H1 (cell line): ENCODE data around the gene ADD3. TPM values are rescaled to one million over a fixed set of nuclear protein-coding genes. Genes with fewer than 3 reads are reported as not detected.

ENCODE experiments used
- CTCF ChIA-PET: fragments of 300-600 bp; sonication (Branson Sonifier 250); formaldehyde crosslinking; loops from one replicate; lab custom pipeline; 2021; ENCODE audit not compliant: partially characterized antibody; lab: Charles Lee
- POLR2A ChIA-PET: fragments of 300-600 bp; sonication (Branson Sonifier 250); formaldehyde crosslinking; loops from one replicate; lab custom pipeline; 2021; ENCODE audit warnings: inconsistent platforms; ENCODE audit not compliant: partially characterized antibody; lab: Charles Lee
- DNase-seq, 2 experiments: peaks; one replicate each; pipeline versions ENCODE4 v3.0.0 to v3.0.0-alpha.2; 2010 to 2022; ENCODE audit warnings: low spot score in 2 of 2, low read depth in 1 of 2, mixed read lengths in 1 of 2
- FAIRE-seq: peaks from 2 replicates; lab custom pipeline; 2011; peaks lifted over from hg19 to GRCh38; lab: Jason Lieb, UNC
- H2AFZ ChIP-seq: 2 replicates; pipeline ENCODE4 v1.8.1; 2012; ENCODE audit warnings: low read length, inconsistent platforms
- H2AK5ac ChIP-seq: 2 replicates; pipeline ENCODE4 v1.6.1; 2013; ENCODE audit warnings: low read depth, low read length
- H2BK120ac ChIP-seq: replicated peaks from 2 replicates; pipeline ENCODE3; 2013; ENCODE audit warnings: low read depth, low read length, inconsistent platforms
- H2BK12ac ChIP-seq: 2 replicates; pipeline ENCODE4 v1.6.1; 2013; ENCODE audit warnings: low read depth, low read length
- H2BK15ac ChIP-seq: 2 replicates; pipeline ENCODE4 v1.6.1; 2013; ENCODE audit warnings: low read length
- H2BK20ac ChIP-seq: 2 replicates; pipeline ENCODE4 v1.6.1; 2013; ENCODE audit warnings: low read length
- H2BK5ac ChIP-seq: 2 replicates; pipeline ENCODE4 v1.6.1; 2013; ENCODE audit warnings: low read depth, low read length
- H3K14ac ChIP-seq: 2 replicates; pipeline ENCODE4 v1.6.1; 2013; ENCODE audit warnings: inconsistent platforms; ENCODE audit not compliant: insufficient read length
- H3K18ac ChIP-seq: 2 replicates; pipeline ENCODE4 v1.6.1; 2013; ENCODE audit warnings: low read length; ENCODE audit errors: extremely low read depth
- H3K23ac ChIP-seq: 2 replicates; pipeline ENCODE4 v1.6.1; 2013; ENCODE audit warnings: inconsistent platforms; ENCODE audit not compliant: insufficient read length
- H3K23me2 ChIP-seq: 2 replicates; pipeline ENCODE4 v1.6.1; 2013; ENCODE audit warnings: low read depth, low read length
- H3K27ac ChIP-seq: 2 replicates; pipeline ENCODE4 v1.6.1; 2011; ENCODE audit warnings: low read depth, low read length, inconsistent platforms
- H3K27me3 ChIP-seq, 4 experiments: replicated peaks in 1 of 4; 1 replicate in 1 of 4; 2 replicates in 3 of 4; pipeline versions ENCODE4 v1.6.1 to v1.8.1; 2011 to 2013; ENCODE audit warnings: low read length in 3 of 4, mild to moderate bottlenecking in 3 of 4, inconsistent platforms in 2 of 4, mixed read lengths in 2 of 4, moderate library complexity in 1 of 4; ENCODE audit not compliant: control insufficient read depth in 3 of 4, insufficient read depth in 3 of 4; ENCODE audit errors: extremely low read depth in 1 of 4
- H3K36me3 ChIP-seq, 4 experiments: 2 replicates each; pipeline versions ENCODE4 v1.6.1 to v1.8.1; 2011 to 2013; ENCODE audit warnings: mild to moderate bottlenecking in 4 of 4, low read length in 3 of 4, moderate library complexity in 2 of 4, control low read depth in 1 of 4, inconsistent platforms in 1 of 4; ENCODE audit not compliant: insufficient read depth in 4 of 4, control insufficient read depth in 2 of 4
- H3K4ac ChIP-seq: replicated peaks from 2 replicates; pipeline ENCODE3; 2013; ENCODE audit warnings: low read length, low read depth, mixed read lengths, inconsistent platforms; ENCODE audit not compliant: insufficient read length
- H3K4me1 ChIP-seq, 4 experiments: replicated peaks in 1 of 4; 1 replicate in 1 of 4; 2 replicates in 3 of 4; pipeline versions ENCODE4 v1.6.1 to v1.8.1; 2011 to 2013; ENCODE audit warnings: low read length in 3 of 4, inconsistent platforms in 2 of 4, mixed read lengths in 1 of 4; ENCODE audit not compliant: insufficient read depth in 4 of 4, control insufficient read depth in 3 of 4
- H3K4me2 ChIP-seq, 2 experiments: 2 replicates each; pipeline versions ENCODE4 v1.6.1 to v1.8.1; 2011 to 2013; ENCODE audit warnings: low read depth in 2 of 2, low read length in 2 of 2, control low read depth in 1 of 2, inconsistent platforms in 1 of 2, mild to moderate bottlenecking in 1 of 2; ENCODE audit not compliant: insufficient read depth in 1 of 2
- H3K4me3 ChIP-seq, 4 experiments: fragments of 200-600, 300-600 bp in 1 of 4; sonication (generic), shearing (Covaris generic), sonication (Bioruptor Twin) in 1 of 4; 2 replicates each; pipeline versions ENCODE4 v1.5.1 to v1.8.1; 2011 to 2016; ENCODE audit warnings: low read length in 4 of 4, low read depth in 3 of 4, control low read depth in 2 of 4, inconsistent platforms in 2 of 4, mild to moderate bottlenecking in 2 of 4, mixed read lengths in 1 of 4, moderate library complexity in 1 of 4; ENCODE audit not compliant: insufficient read depth in 2 of 4; ENCODE audit errors: extremely low read depth in 1 of 4
- H3K56ac ChIP-seq: replicated peaks from 2 replicates; pipeline ENCODE3; 2013; ENCODE audit warnings: low read depth, mild to moderate bottlenecking, mixed read lengths, low read length, inconsistent platforms; ENCODE audit not compliant: insufficient read length
- H3K79me1 ChIP-seq: 2 replicates; pipeline ENCODE4 v1.6.1; 2013; ENCODE audit warnings: low read depth, low read length, control low read depth
- H3K79me2 ChIP-seq, 2 experiments: 2 replicates each; pipeline versions ENCODE4 v1.6.1 to v1.8.1; 2012 to 2013; ENCODE audit warnings: low read length in 2 of 2, mild to moderate bottlenecking in 2 of 2, inconsistent platforms in 1 of 2; ENCODE audit not compliant: insufficient read depth in 2 of 2, control insufficient read depth in 1 of 2
- H3K9ac ChIP-seq, 4 experiments: replicated peaks in 1 of 4; 1 replicate in 1 of 4; 2 replicates in 3 of 4; pipeline versions ENCODE4 v1.6.1 to v1.8.1; 2011 to 2013; ENCODE audit warnings: low read depth in 3 of 4, low read length in 3 of 4, control low read depth in 2 of 4, mild to moderate bottlenecking in 2 of 4, moderate library complexity in 2 of 4, inconsistent platforms in 1 of 4; ENCODE audit errors: extremely low read depth in 1 of 4
- H3K9me3 ChIP-seq, 2 experiments: 2 replicates each; pipeline versions ENCODE4 v1.6.1 to v1.8.1; 2012 to 2013; ENCODE audit warnings: mild to moderate bottlenecking in 2 of 2, moderate library complexity in 2 of 2, control low read depth in 1 of 2, inconsistent platforms in 1 of 2, low read depth in 1 of 2, low read length in 1 of 2, mixed read lengths in 1 of 2; ENCODE audit not compliant: insufficient read depth in 2 of 2
- H4K20me1 ChIP-seq, 2 experiments: replicated peaks in 1 of 2; 2 replicates each; pipeline versions ENCODE3 to v1.8.1; 2011 to 2013; ENCODE audit warnings: inconsistent platforms in 2 of 2, low read length in 2 of 2, mild to moderate bottlenecking in 1 of 2; ENCODE audit not compliant: insufficient read depth in 2 of 2, control insufficient read depth in 1 of 2
- H4K5ac ChIP-seq: 2 replicates; pipeline ENCODE4 v1.6.1; 2013; ENCODE audit warnings: low read length, low read depth, mixed read lengths, inconsistent platforms; ENCODE audit not compliant: insufficient read length
- H4K8ac ChIP-seq: 2 replicates; pipeline ENCODE4 v1.8.0; 2013; ENCODE audit warnings: mild to moderate bottlenecking, moderate library complexity, low read length, inconsistent platforms; ENCODE audit not compliant: insufficient read depth; ENCODE audit errors: extremely low read depth
- H4K91ac ChIP-seq: replicated peaks from 2 replicates; pipeline ENCODE3; 2013; ENCODE audit warnings: low read length, mixed read lengths, inconsistent platforms; ENCODE audit not compliant: insufficient read length
- CEBPB ChIP-seq: IDR thresholded peaks from 2 replicates; pipeline ENCODE4 v1.6.1; 2012; ENCODE audit warnings: low read depth, low read length
- WGBS, 2 experiments: shearing (Covaris generic) in 1 of 2; methylation state at CpG; one replicate each; pipeline versions ENCODE4 v1.1.6 to v1.1.7; 2013 to 2015; ENCODE audit warnings: low lambda C conversion rate in 2 of 2, mixed read lengths in 2 of 2, inconsistent platforms in 1 of 2, low coverage in 1 of 2, missing lambda C conversion rate in 1 of 2; ENCODE audit not compliant: insufficient replicate concordance in 2 of 2, insufficient coverage in 1 of 2, insufficient read length in 1 of 2; ENCODE audit errors: extremely low coverage in 1 of 2, missing lambda C conversion rate in 1 of 2; 5-methylcytosine and 5-hydroxymethylcytosine counted together
- polyA plus RNA-seq, 7 experiments: library from polyadenylated mRNA; depleted of rRNA in 3 of 7; stranded (reverse) in 5 of 7; unstranded in 2 of 7; fragments of >200 nt in 5 of 7; fragments of 200-250 nt in 2 of 7; gene quantifications; 1 replicate in 5 of 7; 2 replicates in 1 of 7; 4 replicates in 1 of 7; pipeline versions ENCODE4 v1.2.1 to v1.2.3, GENCODE V29; 2011 to 2013; ENCODE audit warnings: missing spikeins in 2 of 7, mixed read lengths in 2 of 7
- total RNA-seq: library from RNA; stranded (reverse); fragmentation: NEBNext Ultra II Directional; extraction: Animal tissue kit (Norgen Biotek cat#: 25700); gene quantifications from 2 replicates; pipeline ENCODE4 v1.2.1, GENCODE V29; 2021

ADD3 gene
- total and polyA plus RNA-seq, 2 of the 8 experiments (the other 6 are each of a cell fraction or from before 2014, with no cell fraction given): 44.7 to 85.6 TPM

- Histone ChIP-seq H3K79me2 (no peaks in the 10 kb centered on the region), H3K9me3 (no peaks in the 10 kb centered on the region), H3K27me3 (no peaks in the 10 kb centered on the region), H2BK120ac (no peak overlapping the region), H3K4me2 (no peak overlapping the region), H3K36me3 (no peaks in the 10 kb centered on the region), H3K79me1 (no peaks in the 10 kb centered on the region), H3K27ac (no peak overlapping the region), H3K14ac (no peak overlapping the region), H4K91ac (no peak overlapping the region), H3K9ac (no peak overlapping the region; a peak in 1 of 7 replicates), H2BK12ac (no peak overlapping the region), H3K23me2 (no peaks in the 10 kb centered on the region), H4K20me1 (no peaks in the 10 kb centered on the region), H2AFZ (no peak overlapping the region), H3K4me1 (0 out of 7 replicates have a peak, but pooled peaks cover 0 to 2% (median 0%) of the 10 kb centered on the region in 4 experiments), H3K23ac (no peak overlapping the region), H2BK15ac (0 out of 2 replicates have a peak overlapping the region, but pooled peaks have one; percentile 8), H4K5ac (no peak overlapping the region), H3K4ac (no peak overlapping the region), H2BK5ac (no peak overlapping the region), H3K56ac (no peak overlapping the region), H2BK20ac (no peak overlapping the region), H2AK5ac (no peak overlapping the region), H4K8ac (no peak overlapping the region), H3K18ac (no peak overlapping the region), H3K4me3 (no peak overlapping the region)
- 92% methylated on average over 9 of the region's 9 CpGs; no CpG with 5 or more reads in 1 of the 2 experiments for WGBS, 2 experiments
- CTCF ChIA-PET: interaction anchor here (0.6 to 11.5 kb wide), 17 partner anchors 9 to 1797 kb away, joined by 3 to 173 read pairs (median 6); partner anchors contain the start of gene MXI1
- no peak for TF ChIP-seq CEBPB
- no peak for DNase-seq
- no peak for FAIRE-seq
- POLR2A ChIA-PET: interaction anchor here (1.2 kb wide), 1 partner anchor 70 kb away, joined by 4 read pairs; no protein-coding TSS in a partner anchor
These were observed 134.3 kb downstream of the ADD3 start for GRCh38 chr10:110141871-110142635.
